B cell (primary cell): ENCODE data around the gene CHCHD3. TPM values are rescaled to one million over a fixed set of nuclear protein-coding genes. Genes with fewer than 3 reads are reported as not detected.

Experiments used
- ATAC-seq: fragments of 200-7000 bp; cut with Tn5 transposase; one replicate; pipeline ENCODE4 v1.10.0; 2021; ENCODE audit warnings: low read depth, mild to moderate bottlenecking, moderate number of reproducible peaks, moderate library complexity
- CTCF ChIA-PET: fragments of 350-600 bp; sonication (Branson Sonifier 250); formaldehyde crosslinking; loops from one replicate; lab custom pipeline; 2021; ENCODE audit warnings: antibody characterized with exemption, inconsistent platforms; lab: Charles Lee
- POLR2A ChIA-PET: fragments of 350-600 bp; sonication (Branson Sonifier 250); formaldehyde crosslinking; loops from one replicate; lab custom pipeline; 2021; ENCODE audit warnings: antibody characterized with exemption; lab: Charles Lee
- DNase-seq: peaks from one replicate; pipeline ENCODE4 v3.0.0; 2013
- H2AFZ ChIP-seq: 2 replicates; pipeline ENCODE4 v1.6.1; 2012; ENCODE audit warnings: mild to moderate bottlenecking, low read depth, low read length; ENCODE audit not compliant: insufficient read depth, poor library complexity, severe bottlenecking
- H3K27ac ChIP-seq, 2 donors: 1 replicate in 1 of 2; 2 replicates in 1 of 2; pipeline ENCODE4 v1.5.1; 2012 to 2013; ENCODE audit warnings: low read length in 2 of 2, mild to moderate bottlenecking in 2 of 2, moderate library complexity in 1 of 2
- H3K27me3 ChIP-seq, 4 experiments: fragments of 200-600 bp in 1 of 4; sonication (generic) in 1 of 4; replicated peaks in 1 of 4; 1 replicate in 2 of 4; 2 replicates in 2 of 4; pipeline versions ENCODE4 v1.6.1 to v1.7.0; 2013 to 2016; ENCODE audit warnings: low read length in 3 of 4, mild to moderate bottlenecking in 2 of 4, mixed read lengths in 1 of 4, moderate library complexity in 1 of 4; ENCODE audit not compliant: insufficient read depth in 4 of 4, control insufficient read depth in 3 of 4; ENCODE audit errors: control extremely low read depth in 1 of 4
- H3K36me3 ChIP-seq, 2 experiments: replicated peaks in 1 of 2; 1 replicate in 1 of 2; 2 replicates in 1 of 2; pipeline versions ENCODE4 v1.6.1 to v1.7.1; 2013; ENCODE audit warnings: low read length in 1 of 2; ENCODE audit not compliant: insufficient read depth in 2 of 2, control insufficient read depth in 1 of 2; ENCODE audit errors: control extremely low read depth in 1 of 2, extremely low read depth in 1 of 2
- H3K4me1 ChIP-seq, 2 donors: fragments of 200-600 bp in 1 of 2; sonication (generic) in 1 of 2; 1 replicate in 1 of 2; 2 replicates in 1 of 2; pipeline versions ENCODE4 v1.5.1 to v1.6.1; 2013 to 2017; ENCODE audit warnings: low read length in 2 of 2; ENCODE audit not compliant: control insufficient read depth in 2 of 2, insufficient read depth in 2 of 2
- H3K4me2 ChIP-seq: replicated peaks from 2 replicates; pipeline ENCODE3; 2012; ENCODE audit warnings: mild to moderate bottlenecking, low read depth, low read length; ENCODE audit not compliant: poor library complexity, severe bottlenecking
- H3K4me3 ChIP-seq, 5 experiments: fragments of 200-600 bp in 1 of 5; sonication (generic) in 1 of 5; 1 replicate in 3 of 5; 2 replicates in 2 of 5; pipeline versions ENCODE4 v1.5.1 to v1.7.0; 2011 to 2016; ENCODE audit warnings: low read length in 4 of 5, mild to moderate bottlenecking in 4 of 5, low read depth in 2 of 5, control low read depth in 1 of 5, moderate library complexity in 1 of 5; ENCODE audit not compliant: insufficient read depth in 1 of 5; ENCODE audit errors: control extremely low read depth in 1 of 5, extremely low read depth in 1 of 5
- H3K79me2 ChIP-seq: fragments of 200-600 bp; sonication (generic); one replicate; pipeline ENCODE4 v1.6.0; 2016; ENCODE audit warnings: low read length; ENCODE audit not compliant: control insufficient read depth, insufficient read depth
- H3K9ac ChIP-seq: fragments of 200-600 bp; sonication (generic); 2 replicates; pipeline ENCODE4 v1.6.1; 2017; ENCODE audit warnings: mild to moderate bottlenecking, low read length, moderate library complexity
- H3K9me3 ChIP-seq, 3 donors: one replicate each; pipeline versions ENCODE4 v1.6.1 to v1.7.1; 2013; ENCODE audit warnings: low read length in 2 of 3; ENCODE audit not compliant: control insufficient read depth in 2 of 3, insufficient read depth in 1 of 3; ENCODE audit errors: control extremely low read depth in 1 of 3
- H4K20me1 ChIP-seq: 2 replicates; pipeline ENCODE4 v1.6.0; 2012; ENCODE audit warnings: mild to moderate bottlenecking, low read length; ENCODE audit not compliant: insufficient read depth, control insufficient read depth, poor library complexity, severe bottlenecking
- H3K27ac Mint-ChIP-seq: one replicate; pipeline ENCODE4 v1.8.0; 2021; ENCODE audit warnings: mixed read lengths
- H3K27me3 Mint-ChIP-seq: one replicate; pipeline ENCODE4 v1.8.0; 2021; ENCODE audit warnings: mixed read lengths
- H3K4me1 Mint-ChIP-seq: one replicate; pipeline ENCODE4 v1.8.0; 2021; ENCODE audit warnings: mixed read lengths
- H3K4me3 Mint-ChIP-seq: one replicate; pipeline ENCODE4 v1.8.0; 2021; ENCODE audit warnings: mixed read lengths
- H3K9me3 Mint-ChIP-seq: one replicate; pipeline ENCODE4 v1.8.0; 2022; ENCODE audit warnings: mixed read lengths; ENCODE audit not compliant: insufficient read depth
- CTCF ChIP-seq: fragments of 200-600 bp; IDR thresholded peaks from one replicate; pipeline ENCODE4 v1.8.0; 2022; ENCODE audit warnings: antibody characterized with exemption, mild to moderate bottlenecking
- EZH2 ChIP-seq: IDR thresholded peaks from 2 replicates; pipeline ENCODE4 v1.6.1; 2012; ENCODE audit warnings: borderline replicate concordance, low read depth, mild to moderate bottlenecking, moderate library complexity, low read length; ENCODE audit not compliant: insufficient read depth, poor library complexity, severe bottlenecking
- WGBS: methylation state at CpG from one replicate; pipeline ENCODE4 v1.1.5; 2013; ENCODE audit warnings: missing lambda C conversion rate; ENCODE audit not compliant: insufficient coverage; 5-methylcytosine and 5-hydroxymethylcytosine counted together
- intact Hi-C: fragments of 100-400 bp; cut with micrococcal nuclease; formaldehyde crosslinking; loops from one replicate; pipeline ENCODE4 v1.10.0; 2022
- polyA plus RNA-seq: library from polyadenylated mRNA; depleted of rRNA; stranded (reverse); fragments of >200 nt; gene quantifications from 2 replicates; pipeline ENCODE4 v1.2.3, GENCODE V29; 2012
- total RNA-seq, 2 donors: library from RNA; stranded (reverse); fragments of 120-200 nt in 1 of 2; gene quantifications; 1 replicate in 1 of 2; 2 replicates in 1 of 2; pipeline versions ENCODE4 v1.2.3 to v1.2.4, GENCODE V29; 2013 to 2022

The CHCHD3 gene
- total and polyA plus RNA-seq, 2 donors (not counting 1 experiment from before 2014, with no cell fraction given): 20.1 to 38.4 TPM

DNA sequence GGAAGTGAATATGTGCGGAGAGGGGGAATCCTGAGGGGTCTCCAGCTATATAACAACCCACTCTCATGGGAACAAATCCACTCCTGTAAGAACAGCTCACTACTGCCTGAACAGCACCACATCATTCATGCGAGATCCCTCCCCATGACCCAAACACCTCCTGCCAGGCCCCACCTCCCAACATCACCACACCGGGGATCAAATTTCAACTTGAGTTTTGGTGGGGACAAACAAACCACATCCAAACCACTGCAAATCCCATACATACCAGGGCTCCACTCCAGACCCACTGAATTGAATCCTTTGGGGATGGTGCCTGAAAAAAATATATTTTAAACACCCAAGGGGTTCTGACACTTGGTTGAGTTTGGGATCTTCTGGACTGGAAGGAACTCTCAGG is 324.1 kb downstream of the CHCHD3 start:
- Mint-ChIP-seq H3K4me3 (no peak overlapping the region), H3K9me3 (no peaks in the 10 kb centered on the region), H3K27me3 (no peaks in the 10 kb centered on the region), H3K27ac (no peak overlapping the region), H3K4me1 (peaks cover 2% of the 10 kb centered on the region)
- Histone ChIP-seq H3K4me2 (no peak overlapping the region), H3K79me2 (no peaks in the 10 kb centered on the region), H3K27ac (no peak overlapping the region), H3K27me3 (no peaks in the 10 kb centered on the region), H3K9me3 (no peaks in the 10 kb centered on the region), H2AFZ (no peak overlapping the region), H3K4me3 (no peak overlapping the region), H3K4me1 (peaks cover 0 to 5% of the 10 kb centered on the region in 2 donors), H3K36me3 (no peaks in the 10 kb centered on the region), H3K9ac (no peak overlapping the region), H4K20me1 (no peaks in the 10 kb centered on the region)
- intact Hi-C loops: no loop called here
- ChIA-PET CTCF (no interaction called here), POLR2A (no interaction called here)
- 88% methylated on average over 2 of the region's 3 CpGs for WGBS
- DNase-seq (no peak), ATAC-seq (no peak)
- TF ChIP-seq EZH2 (no peak), CTCF (no peak)

- CTCF ChIA-PET: no interaction called here
- ATAC-seq: no peak
- no peak for DNase-seq
- no peaks in the 10 kb centered on the region for H3K9me3 Mint-ChIP-seq
- Histone ChIP-seq H3K36me3 (no peaks in the 10 kb centered on the region), H3K79me2 (no peaks in the 10 kb centered on the region), H3K4me2 (no peak overlapping the region), H4K20me1 (no peaks in the 10 kb centered on the region), H3K4me1 (peaks cover 0 to 5% of the 10 kb centered on the region in 2 donors), H3K9ac (no peak overlapping the region), H3K9me3 (no peaks in the 10 kb centered on the region), H3K27me3 (no peaks in the 10 kb centered on the region), H3K4me3 (no peak overlapping the region), H3K27ac (no peak overlapping the region), H2AFZ (no peak overlapping the region)
- POLR2A ChIA-PET: no interaction called here
- H3K4me1 Mint-ChIP-seq: peaks cover 2% of the 10 kb centered on the region
- no peaks in the 10 kb centered on the region for H3K27me3 Mint-ChIP-seq
- no peak overlapping the region for H3K27ac Mint-ChIP-seq
- 52% methylated on average over 4 of the region's 5 CpGs for WGBS
- no peak overlapping the region for H3K4me3 Mint-ChIP-seq
- intact Hi-C loops: no loop called here
- TF ChIP-seq EZH2: no peak
- TF ChIP-seq CTCF: no peak
Observed at GRCh38 chr7:132756484-132756990, 325.4 kb downstream of the CHCHD3 start.
